WTC11 (cell line): ENCODE measurements around the gene ZNF652. TPM values are rescaled to one million over a fixed set of nuclear protein-coding genes. Genes with fewer than 3 reads are reported as not detected.

Experiments used
- ATAC-seq: fragments of 200-7000 bp; cut with Tn5 transposase; 2 replicates; pipeline ENCODE4 v1.10.0; 2021; ENCODE audit warnings: mild to moderate bottlenecking, moderate library complexity
- CTCF ChIA-PET: fragments of 300-600 bp; sonication (Branson Sonifier 250); formaldehyde crosslinking; loops from one replicate; lab custom pipeline; 2021; ENCODE audit warnings: antibody characterized with exemption; lab: Charles Lee
- POLR2A ChIA-PET: fragments of 350-600 bp; sonication (Branson Sonifier 250); formaldehyde crosslinking; loops from one replicate; lab custom pipeline; 2021; ENCODE audit warnings: antibody characterized with exemption; lab: Charles Lee
- DNase-seq: peaks from one replicate; pipeline ENCODE4 v3.0.0; 2021; ENCODE audit warnings: low spot score
- H3K27ac Mint-ChIP-seq: 2 replicates; pipeline ENCODE4 v1.8.0; 2021; ENCODE audit warnings: mixed read lengths
- H3K27me3 Mint-ChIP-seq: 2 replicates; pipeline ENCODE4 v1.8.0; 2021; ENCODE audit warnings: low read depth, mild to moderate bottlenecking, moderate library complexity, mixed read lengths
- H3K36me3 Mint-ChIP-seq: 2 replicates; pipeline ENCODE4 v1.8.0; 2021; ENCODE audit warnings: mixed read lengths
- H3K4me1 Mint-ChIP-seq: 2 replicates; pipeline ENCODE4 v1.8.0; 2022; ENCODE audit warnings: mixed read lengths
- H3K4me3 Mint-ChIP-seq: 2 replicates; pipeline ENCODE4 v1.8.0; 2021; ENCODE audit warnings: mild to moderate bottlenecking, moderate library complexity, mixed read lengths
- H3K9me3 Mint-ChIP-seq: 2 replicates; pipeline ENCODE4 v1.8.0; 2021; ENCODE audit warnings: mixed read lengths
- ATF1 ChIP-seq: sonication (generic); formaldehyde crosslinking; IDR thresholded peaks from 2 replicates; pipeline ENCODE4 v1.8.1; 2023; ENCODE audit warnings: mild to moderate bottlenecking, moderate library complexity, missing genetic modification reagents
- ERG ChIP-seq: fragments of 250-450 bp; sonication (Bioruptor Pico); IDR thresholded peaks from 2 replicates; pipeline ENCODE4 v1.8.0; 2021; ENCODE audit warnings: mild to moderate bottlenecking
- FOXP4 ChIP-seq: sonication (generic); formaldehyde crosslinking; IDR thresholded peaks from 2 replicates; pipeline ENCODE4 v1.8.0; 2022; ENCODE audit warnings: mild to moderate bottlenecking, missing genetic modification reagents
- IRF1 ChIP-seq: sonication (generic); formaldehyde crosslinking; IDR thresholded peaks from 2 replicates; pipeline ENCODE4 v1.8.0; 2023; ENCODE audit warnings: missing genetic modification reagents
- KAT7 ChIP-seq: sonication (generic); formaldehyde crosslinking; IDR thresholded peaks from 2 replicates; pipeline ENCODE4 v1.8.1; 2023; ENCODE audit warnings: missing genetic modification reagents, mild to moderate bottlenecking, borderline replicate concordance
- NFYB ChIP-seq: sonication (generic); formaldehyde crosslinking; conservative IDR thresholded peaks from 2 replicates; pipeline ENCODE4 v1.8.0; 2022; ENCODE audit warnings: low read depth, missing genetic modification reagents
- PRRX2 ChIP-seq: fragments of 250-450 bp; sonication (Bioruptor Pico); IDR thresholded peaks from 2 replicates; pipeline ENCODE4 v1.8.0; 2021; ENCODE audit warnings: mild to moderate bottlenecking
- SP1 ChIP-seq: sonication (generic); formaldehyde crosslinking; conservative IDR thresholded peaks from 2 replicates; pipeline ENCODE4 v1.8.1; 2022; ENCODE audit warnings: missing genetic modification reagents
- TCF7 ChIP-seq: sonication (generic); formaldehyde crosslinking; IDR thresholded peaks from 2 replicates; pipeline ENCODE4 v1.8.0; 2022; ENCODE audit warnings: mild to moderate bottlenecking, low read depth, missing genetic modification reagents, moderate library complexity
- ZNF121 ChIP-seq: sonication (generic); formaldehyde crosslinking; IDR thresholded peaks from 2 replicates; pipeline ENCODE4 v1.8.0; 2023; ENCODE audit warnings: missing genetic modification reagents
- ZNF219 ChIP-seq: sonication (generic); formaldehyde crosslinking; IDR thresholded peaks from 2 replicates; pipeline ENCODE4 v1.8.0; 2023; ENCODE audit warnings: missing genetic modification reagents, mild to moderate bottlenecking, borderline replicate concordance
- ZNF281 ChIP-seq: sonication (generic); formaldehyde crosslinking; IDR thresholded peaks from 2 replicates; pipeline ENCODE4 v1.8.0; 2023; ENCODE audit warnings: mild to moderate bottlenecking, missing genetic modification reagents
- total RNA-seq: library from RNA; stranded (reverse); gene quantifications from 3 replicates; pipeline ENCODE4 v1.2.3, GENCODE V29; 2021
- TF ChIP-seq, protein P1 (sequence below): sonication (generic); formaldehyde crosslinking; IDR thresholded peaks from 2 replicates; pipeline ENCODE4 v1.8.1; 2022; ENCODE audit warnings: low read depth, missing genetic modification reagents, borderline replicate concordance

Gene ZNF652
- total RNA-seq, 1 experiment from 2014 or later, result 40.8 TPM

- ChIA-PET CTCF (interaction anchor here (0.8 to 1.7 kb wide), 3 partner anchors 50 to 238 kb away, joined by 3 to 7 read pairs (median 3); no protein-coding TSS in a partner anchor), POLR2A (no interaction called here)
- H3K36me3 Mint-ChIP-seq, result no peaks in the 10 kb centered on the region
- no peaks in the 10 kb centered on the region for H3K9me3 Mint-ChIP-seq
- H3K27me3 Mint-ChIP-seq, result no peaks in the 10 kb centered on the region
- peaks cover 10% of the 10 kb centered on the region for H3K4me1 Mint-ChIP-seq
- no peak overlapping the region for H3K4me3 Mint-ChIP-seq
- no peak overlapping the region for H3K27ac Mint-ChIP-seq
- no peak for ATAC-seq
- no peak for TF ChIP-seq SP1 (CRISPR knock-in tag)
- no peak for TF ChIP-seq ZNF219 (CRISPR knock-in tag)
- TF ChIP-seq KAT7, result no peak
- TF ChIP-seq TCF7 (CRISPR knock-in tag), result no peak
- TF ChIP-seq PRRX2 (CRISPR knock-in tag), result no peak
- TF ChIP-seq ZNF281 (CRISPR knock-in tag), result no peak
- TF ChIP-seq, protein P1, sequence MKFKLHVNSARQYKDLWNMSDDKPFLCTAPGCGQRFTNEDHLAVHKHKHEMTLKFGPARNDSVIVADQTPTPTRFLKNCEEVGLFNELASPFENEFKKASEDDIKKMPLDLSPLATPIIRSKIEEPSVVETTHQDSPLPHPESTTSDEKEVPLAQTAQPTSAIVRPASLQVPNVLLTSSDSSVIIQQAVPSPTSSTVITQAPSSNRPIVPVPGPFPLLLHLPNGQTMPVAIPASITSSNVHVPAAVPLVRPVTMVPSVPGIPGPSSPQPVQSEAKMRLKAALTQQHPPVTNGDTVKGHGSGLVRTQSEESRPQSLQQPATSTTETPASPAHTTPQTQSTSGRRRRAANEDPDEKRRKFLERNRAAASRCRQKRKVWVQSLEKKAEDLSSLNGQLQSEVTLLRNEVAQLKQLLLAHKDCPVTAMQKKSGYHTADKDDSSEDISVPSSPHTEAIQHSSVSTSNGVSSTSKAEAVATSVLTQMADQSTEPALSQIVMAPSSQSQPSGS, result no peak
- TF ChIP-seq ZNF121, result no peak
- TF ChIP-seq NFYB, result no peak
- no peak for DNase-seq
These were observed 43.5 kb downstream of the ZNF652 start for GRCh38 chr17:49318435-49318965.

DNA sequence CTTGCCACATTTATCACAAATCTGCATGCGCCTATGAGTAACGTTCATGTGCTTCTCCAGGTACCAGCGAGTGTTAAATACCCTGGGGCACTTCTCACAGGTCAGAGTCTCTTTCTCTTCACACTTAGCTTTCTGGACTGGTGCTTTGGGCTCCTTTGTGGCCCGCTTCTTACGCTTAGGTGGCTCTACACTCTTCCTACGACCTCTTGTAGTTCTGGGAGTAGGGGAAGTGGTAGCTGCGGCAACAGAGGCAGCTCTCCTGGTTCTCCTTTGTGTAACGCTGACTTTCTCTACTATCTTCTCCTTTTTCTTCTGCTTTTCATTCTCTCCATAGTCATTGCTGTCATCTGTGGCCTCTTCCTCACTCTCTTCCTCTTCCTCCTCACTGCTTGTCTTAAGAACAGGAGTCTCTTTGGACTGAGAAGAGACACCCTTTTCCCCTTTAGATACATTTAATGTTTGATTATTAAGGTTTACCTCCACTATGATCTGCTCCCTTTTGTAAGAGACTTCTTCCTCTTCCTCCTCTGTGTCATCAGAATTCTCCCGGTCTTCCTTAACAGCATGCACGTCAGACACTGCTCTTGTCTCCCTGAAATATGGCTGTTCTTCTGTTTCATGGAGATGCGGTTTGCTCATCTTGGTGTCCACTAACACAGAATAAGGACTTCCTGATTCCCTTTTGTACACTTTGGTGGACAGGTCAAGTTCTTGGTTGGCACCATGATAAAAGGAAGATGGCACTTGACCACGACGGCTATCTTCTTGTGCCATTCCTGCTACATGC is 45.0 kb downstream of the ZNF652 start:
- Mint-ChIP-seq H3K36me3 (no peaks in the 10 kb centered on the region), H3K4me3 (no peak overlapping the region), H3K9me3 (no peaks in the 10 kb centered on the region), H3K27me3 (no peaks in the 10 kb centered on the region), H3K4me1 (peaks cover 10% of the 10 kb centered on the region), H3K27ac (peak overlapping the region; percentile 1)
- TF ChIP-seq ERG (CRISPR knock-in tag) (no peak), IRF1 (CRISPR knock-in tag) (no peak), FOXP4 (CRISPR knock-in tag) (no peak), ATF1 (no peak)
- POLR2A ChIA-PET, result no interaction called here
- DNase-seq (no peak), ATAC-seq (no peak; the same call in 1 of the 2 replicates)
- CTCF ChIA-PET, result interaction anchor here (1.0 to 2.2 kb wide), 6 partner anchors 47 to 239 kb away, joined by 3 to 10 read pairs (median 3); no protein-coding TSS in a partner anchor

GRCh38 chr17:49316258-49316570 is 45.8 kb downstream of the ZNF652 start:
- DNase-seq, result no peak
- H3K27me3 Mint-ChIP-seq, result no peaks in the 10 kb centered on the region

More at GRCh38 chr17:49316258-49316570, 45.8 kb downstream of the ZNF652 start:
- Mint-ChIP-seq H3K27ac (peak overlapping the region; percentile 9), H3K9me3 (no peaks in the 10 kb centered on the region), H3K4me1 (peaks cover 10% of the 10 kb centered on the region), H3K4me3 (no peak overlapping the region), H3K36me3 (peaks cover 6% of the 10 kb centered on the region)
- ChIA-PET POLR2A (no interaction called here), CTCF (interaction anchor here (1.0 to 2.2 kb wide), 8 partner anchors 48 to 240 kb away, joined by 3 to 10 read pairs (median 4); no protein-coding TSS in a partner anchor)
- TF ChIP-seq ZNF281 (CRISPR knock-in tag), result no peak
- ATAC-seq, result no peak
